ENCODE results near the gene P2RX1.

The P2RX1 gene

GRCh38 chr17:3957735-3958599 lies 41.7 kb upstream of the P2RX1 start:
- H3K27ac ChIP-seq (ENCODE audit: low read depth, low read length): no peak overlapping the region
- no peak overlapping the region for H3K9ac ChIP-seq (ENCODE audit: low read length)
- no peaks in the 10 kb centered on the region for H3K4me1 ChIP-seq (ENCODE audit: control insufficient read depth, insufficient read depth, low read length)

GRCh38 chr17:3956983-3957382 lies 40.7 kb upstream of the P2RX1 start:
- H3K9ac ChIP-seq (ENCODE audit: low read length): no peak overlapping the region
- H3K27me3 ChIP-seq (ENCODE audit: control insufficient read depth, insufficient read depth, low read length): no peaks in the 10 kb centered on the region
- H3K36me3 ChIP-seq (ENCODE audit: control insufficient read depth, insufficient read depth, low read length): no peaks in the 10 kb centered on the region
- H3K4me3 ChIP-seq (ENCODE audit: low read length): no peak overlapping the region
- no peak overlapping the region for H3K27ac ChIP-seq (ENCODE audit: low read depth, low read length)
- H3K4me1 ChIP-seq (ENCODE audit: control insufficient read depth, insufficient read depth, low read length): no peaks in the 10 kb centered on the region

More at GRCh38 chr17:3957735-3958599, 41.7 kb upstream of the P2RX1 start:
- Histone ChIP-seq H3K4me3 (ENCODE audit: low read length) (no peak overlapping the region), H3K27me3 (ENCODE audit: control insufficient read depth, insufficient read depth, low read length) (no peaks in the 10 kb centered on the region), H3K36me3 (ENCODE audit: control insufficient read depth, insufficient read depth, low read length) (no peaks in the 10 kb centered on the region)

GRCh38 chr17:3956327-3956957 lies 40.2 kb upstream of the P2RX1 start:
- no peaks in the 10 kb centered on the region for H3K4me1 ChIP-seq (ENCODE audit: control insufficient read depth, insufficient read depth, low read length)
- H3K9ac ChIP-seq (ENCODE audit: low read length): no peak overlapping the region
- H3K27me3 ChIP-seq (ENCODE audit: control insufficient read depth, insufficient read depth, low read length): no peaks in the 10 kb centered on the region
- no peak overlapping the region for H3K4me3 ChIP-seq (ENCODE audit: low read length)
- no peak overlapping the region for H3K27ac ChIP-seq (ENCODE audit: low read depth, low read length)
- no peaks in the 10 kb centered on the region for H3K36me3 ChIP-seq (ENCODE audit: control insufficient read depth, insufficient read depth, low read length)

GRCh38 chr17:3955673-3955988 lies 39.4 kb upstream of the P2RX1 start:
- no peak overlapping the region for H3K9ac ChIP-seq (ENCODE audit: low read length)
- no peak overlapping the region for H3K4me3 ChIP-seq (ENCODE audit: low read length)
- H3K27me3 ChIP-seq (ENCODE audit: control insufficient read depth, insufficient read depth, low read length): no peaks in the 10 kb centered on the region
- no peaks in the 10 kb centered on the region for H3K4me1 ChIP-seq (ENCODE audit: control insufficient read depth, insufficient read depth, low read length)
- H3K36me3 ChIP-seq (ENCODE audit: control insufficient read depth, insufficient read depth, low read length): no peaks in the 10 kb centered on the region
- H3K27ac ChIP-seq (ENCODE audit: low read depth, low read length): no peak overlapping the region

- H3K9ac ChIP-seq (ENCODE audit: low read length): no peak overlapping the region
- H3K4me1 ChIP-seq (ENCODE audit: control insufficient read depth, insufficient read depth, low read length): no peaks in the 10 kb centered on the region
- no peak overlapping the region for H3K4me3 ChIP-seq (ENCODE audit: low read length)
- H3K27ac ChIP-seq (ENCODE audit: low read depth, low read length): no peak overlapping the region
- no peaks in the 10 kb centered on the region for H3K36me3 ChIP-seq (ENCODE audit: control insufficient read depth, insufficient read depth, low read length)
- no peaks in the 10 kb centered on the region for H3K27me3 ChIP-seq (ENCODE audit: control insufficient read depth, insufficient read depth, low read length)
Measured at GRCh38 chr17:3954976-3955672, 38.9 kb upstream of the P2RX1 start.

GRCh38 chr17:3954086-3954485 lies 37.8 kb upstream of the P2RX1 start:
- H3K27ac ChIP-seq (ENCODE audit: low read depth, low read length): no peak overlapping the region
- no peaks in the 10 kb centered on the region for H3K27me3 ChIP-seq (ENCODE audit: control insufficient read depth, insufficient read depth, low read length)
- H3K9ac ChIP-seq (ENCODE audit: low read length): no peak overlapping the region
- no peak overlapping the region for H3K4me3 ChIP-seq (ENCODE audit: low read length)
- H3K36me3 ChIP-seq (ENCODE audit: control insufficient read depth, insufficient read depth, low read length): peaks cover 2% of the 10 kb centered on the region
- no peaks in the 10 kb centered on the region for H3K4me1 ChIP-seq (ENCODE audit: control insufficient read depth, insufficient read depth, low read length)

GRCh38 chr17:3953542-3953941 lies 37.3 kb upstream of the P2RX1 start:
- H3K9ac ChIP-seq (ENCODE audit: low read length): no peak overlapping the region
- H3K4me3 ChIP-seq (ENCODE audit: low read length): no peak overlapping the region
- H3K27me3 ChIP-seq (ENCODE audit: control insufficient read depth, insufficient read depth, low read length): no peaks in the 10 kb centered on the region
- no peaks in the 10 kb centered on the region for H3K4me1 ChIP-seq (ENCODE audit: control insufficient read depth, insufficient read depth, low read length)
- peaks cover 3% of the 10 kb centered on the region for H3K36me3 ChIP-seq (ENCODE audit: control insufficient read depth, insufficient read depth, low read length)
- no peak overlapping the region for H3K27ac ChIP-seq (ENCODE audit: low read depth, low read length)

- H3K9ac ChIP-seq (ENCODE audit: low read length): no peak overlapping the region
Measured at GRCh38 chr17:3952186-3952585, 35.9 kb upstream of the P2RX1 start.

GRCh38 chr17:3951420-3951819 lies 35.2 kb upstream of the P2RX1 start:
- H3K4me3 ChIP-seq (ENCODE audit: low read length): no peak overlapping the region
- H3K9ac ChIP-seq (ENCODE audit: low read length): no peak overlapping the region
- no peaks in the 10 kb centered on the region for H3K4me1 ChIP-seq (ENCODE audit: control insufficient read depth, insufficient read depth, low read length)
- peaks cover 12% of the 10 kb centered on the region for H3K36me3 ChIP-seq (ENCODE audit: control insufficient read depth, insufficient read depth, low read length)
- no peak overlapping the region for H3K27ac ChIP-seq (ENCODE audit: low read depth, low read length)
- no peaks in the 10 kb centered on the region for H3K27me3 ChIP-seq (ENCODE audit: control insufficient read depth, insufficient read depth, low read length)

More at GRCh38 chr17:3952186-3952585, 35.9 kb upstream of the P2RX1 start:
- Histone ChIP-seq H3K4me1 (ENCODE audit: control insufficient read depth, insufficient read depth, low read length) (no peaks in the 10 kb centered on the region), H3K27me3 (ENCODE audit: control insufficient read depth, insufficient read depth, low read length) (no peaks in the 10 kb centered on the region), H3K27ac (ENCODE audit: low read depth, low read length) (no peak overlapping the region), H3K36me3 (ENCODE audit: control insufficient read depth, insufficient read depth, low read length) (peaks cover 7% of the 10 kb centered on the region), H3K4me3 (ENCODE audit: low read length) (no peak overlapping the region)

- Histone ChIP-seq H3K9ac (ENCODE audit: low read length) (no peak overlapping the region), H3K36me3 (ENCODE audit: control insufficient read depth, insufficient read depth, low read length) (peaks cover 13% of the 10 kb centered on the region), H3K27me3 (ENCODE audit: control insufficient read depth, insufficient read depth, low read length) (no peaks in the 10 kb centered on the region), H3K4me3 (ENCODE audit: low read length) (no peak overlapping the region), H3K27ac (ENCODE audit: low read depth, low read length) (no peak overlapping the region), H3K4me1 (ENCODE audit: control insufficient read depth, insufficient read depth, low read length) (no peaks in the 10 kb centered on the region)
Measured at GRCh38 chr17:3951003-3951402, 34.7 kb upstream of the P2RX1 start.

GRCh38 chr17:3950584-3950983 lies 34.3 kb upstream of the P2RX1 start:
- H3K9ac ChIP-seq (ENCODE audit: low read length): no peak overlapping the region
- no peak overlapping the region for H3K4me3 ChIP-seq (ENCODE audit: low read length)
- H3K27me3 ChIP-seq (ENCODE audit: control insufficient read depth, insufficient read depth, low read length): no peaks in the 10 kb centered on the region
- peaks cover 13% of the 10 kb centered on the region for H3K36me3 ChIP-seq (ENCODE audit: control insufficient read depth, insufficient read depth, low read length)
- no peak overlapping the region for H3K27ac ChIP-seq (ENCODE audit: low read depth, low read length)
- H3K4me1 ChIP-seq (ENCODE audit: control insufficient read depth, insufficient read depth, low read length): no peaks in the 10 kb centered on the region

- Histone ChIP-seq H3K4me3 (ENCODE audit: low read length) (no peak overlapping the region), H3K4me1 (ENCODE audit: control insufficient read depth, insufficient read depth, low read length) (no peaks in the 10 kb centered on the region), H3K27me3 (ENCODE audit: control insufficient read depth, insufficient read depth, low read length) (no peaks in the 10 kb centered on the region), H3K9ac (ENCODE audit: low read length) (no peak overlapping the region), H3K36me3 (ENCODE audit: control insufficient read depth, insufficient read depth, low read length) (peaks cover 13% of the 10 kb centered on the region), H3K27ac (ENCODE audit: low read depth, low read length) (no peak overlapping the region)
Measured at GRCh38 chr17:3949418-3949817, 33.2 kb upstream of the P2RX1 start.

All from rectal smooth muscle tissue (tissue), 1 donor.